ENCODE measurements around the gene POLR2A. TPM values are rescaled to one million over a fixed set of nuclear protein-coding genes. Genes with fewer than 3 reads are reported as not detected.
A peak's percentile ranks its signal among the peaks of the same experiment; 100 is the strongest.

Gene POLR2A
- total RNA-seq, 1 experiment from 2014 or later: 47.1 TPM

DNA sequence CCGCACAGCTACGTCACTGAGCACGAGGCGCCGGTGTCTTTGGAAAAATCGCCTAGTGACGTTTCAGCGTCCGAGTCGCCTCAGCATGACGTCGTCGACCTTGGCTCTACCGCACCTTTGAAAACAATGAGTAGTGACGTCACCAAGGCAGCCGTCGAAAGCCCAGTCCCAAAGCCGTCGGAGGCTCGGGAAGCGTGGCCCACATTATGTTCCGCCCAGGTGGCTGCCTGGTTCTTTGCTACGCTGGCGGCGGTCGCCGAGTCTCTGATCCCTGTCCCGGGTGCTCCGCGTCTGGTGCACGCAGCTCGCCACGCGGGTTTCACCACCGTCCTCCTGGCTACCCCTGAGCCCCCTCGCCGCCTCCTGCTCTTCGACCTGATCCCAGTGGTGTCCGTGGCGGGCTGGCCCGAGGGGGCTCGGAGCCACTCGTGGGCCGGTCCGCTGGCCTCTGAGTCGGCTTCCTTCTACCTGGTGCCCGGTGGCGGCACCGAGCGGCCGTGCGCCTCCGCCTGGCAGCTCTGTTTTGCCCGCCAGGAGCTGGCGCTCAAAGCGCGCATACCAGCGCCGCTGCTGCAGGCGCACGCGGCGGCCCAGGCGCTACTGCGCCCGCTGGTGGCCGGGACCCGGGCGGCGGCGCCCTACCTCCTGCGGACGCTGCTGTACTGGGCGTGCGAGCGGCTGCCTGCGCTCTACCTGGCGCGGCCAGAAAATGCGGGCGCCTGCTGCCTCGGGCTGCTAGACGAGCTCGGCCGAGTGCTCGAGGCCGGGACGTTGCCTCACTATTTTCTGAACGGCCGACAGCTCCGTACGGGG is 47.4 kb upstream of the POLR2A start:
- Histone ChIP-seq H3K4me1 (ENCODE audit: insufficient read depth, low read length) (peaks cover 4% of the 10 kb centered on the region; the same call in 1 of the 2 replicates), H3K36me3 (ENCODE audit: low read depth, low read length) (no peaks in the 10 kb centered on the region), H3K9me3 (ENCODE audit: low read length) (no peaks in the 10 kb centered on the region), H4K20me1 (ENCODE audit: low read length) (no peaks in the 10 kb centered on the region), H2AFZ (ENCODE audit: low read length) (peak overlapping the region; percentile 57), H3F3A (ENCODE audit: low read length, unreplicated experiment) (no peaks in the 10 kb centered on the region), H3K79me2 (ENCODE audit: low read length) (0 out of 2 replicates have a peak, but pooled peaks cover 5% of the 10 kb centered on the region), H3K4me2 (ENCODE audit: low read length) (peak overlapping the region; percentile 85), H3K9ac (ENCODE audit: low read length) (peak overlapping the region; percentile 70), H3K9me2 (replicated peaks; ENCODE audit: low read length) (no peaks in the 10 kb centered on the region), H3K27me3 (ENCODE audit: low read length) (no peaks in the 10 kb centered on the region), H3K27ac (ENCODE audit: low read length) (peak overlapping the region; percentile 40), H3K4me3 (ENCODE audit: low read length) (peak overlapping the region; percentile 71)
- ChIA-PET CTCF (interaction anchor here (0.6 to 1.7 kb wide), 6 partner anchors 33 to 178 kb away, joined by 3 to 9 read pairs (median 4); partner anchors contain the start of gene TMEM256), POLR2A (ENCODE audit: unreplicated experiment) (no interaction called here)
- intact Hi-C loops (cut with micrococcal nuclease): loop anchor here (5.0 kb wide), 2 partner anchors 84 to 251 kb away; partner anchors contain the start of genes KCTD11, TP53 and WRAP53
- DNase-seq (peak; percentile 89), ATAC-seq (peak; percentile 72)
- BruUV-seq (replicated peaks): no TSS peak
- TF ChIP-seq EZH2 (IDR thresholded peaks at IDR 0.05; ENCODE audit: low read length, unreplicated experiment): no peak
- TF ChIP-seq, protein P1, sequence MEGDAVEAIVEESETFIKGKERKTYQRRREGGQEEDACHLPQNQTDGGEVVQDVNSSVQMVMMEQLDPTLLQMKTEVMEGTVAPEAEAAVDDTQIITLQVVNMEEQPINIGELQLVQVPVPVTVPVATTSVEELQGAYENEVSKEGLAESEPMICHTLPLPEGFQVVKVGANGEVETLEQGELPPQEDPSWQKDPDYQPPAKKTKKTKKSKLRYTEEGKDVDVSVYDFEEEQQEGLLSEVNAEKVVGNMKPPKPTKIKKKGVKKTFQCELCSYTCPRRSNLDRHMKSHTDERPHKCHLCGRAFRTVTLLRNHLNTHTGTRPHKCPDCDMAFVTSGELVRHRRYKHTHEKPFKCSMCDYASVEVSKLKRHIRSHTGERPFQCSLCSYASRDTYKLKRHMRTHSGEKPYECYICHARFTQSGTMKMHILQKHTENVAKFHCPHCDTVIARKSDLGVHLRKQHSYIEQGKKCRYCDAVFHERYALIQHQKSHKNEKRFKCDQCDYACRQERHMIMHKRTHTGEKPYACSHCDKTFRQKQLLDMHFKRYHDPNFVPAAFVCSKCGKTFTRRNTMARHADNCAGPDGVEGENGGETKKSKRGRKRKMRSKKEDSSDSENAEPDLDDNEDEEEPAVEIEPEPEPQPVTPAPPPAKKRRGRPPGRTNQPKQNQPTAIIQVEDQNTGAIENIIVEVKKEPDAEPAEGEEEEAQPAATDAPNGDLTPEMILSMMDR (conservative IDR thresholded peaks at IDR 0.05; ENCODE audit: low read depth, low read length): peak; percentile 70

DNA sequence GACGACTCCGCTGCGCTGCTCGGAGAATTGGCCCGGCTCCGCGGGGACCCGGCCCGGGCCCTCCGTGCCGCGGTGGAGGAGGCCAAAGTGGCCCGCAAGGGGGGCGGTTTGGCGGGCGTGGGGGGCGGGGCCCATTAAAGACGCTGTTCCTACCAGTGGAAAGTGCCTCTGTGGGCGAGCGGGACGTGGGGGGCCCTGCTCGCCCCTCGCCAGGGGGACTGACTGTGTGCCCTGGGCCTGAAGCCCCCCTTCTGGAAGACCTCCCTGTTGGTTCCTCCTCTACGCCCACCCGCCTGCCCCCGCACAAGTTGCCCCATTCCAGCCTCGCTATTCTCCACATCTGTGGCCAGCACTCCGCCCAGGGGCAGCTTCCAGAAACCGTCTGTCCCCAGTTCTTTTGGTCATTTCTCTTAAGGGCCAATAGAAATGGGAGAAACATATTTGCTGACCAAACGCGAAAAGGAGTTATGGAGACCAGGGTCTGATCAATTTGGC is 46.8 kb upstream of the POLR2A start:
- TF ChIP-seq, protein P1 (conservative IDR thresholded peaks at IDR 0.05; ENCODE audit: low read depth, low read length): no peak
- TF ChIP-seq EZH2 (IDR thresholded peaks at IDR 0.05; ENCODE audit: low read length, unreplicated experiment) (no peak), EZH2phosphoT487 (IDR thresholded peaks at IDR 0.05; ENCODE audit: borderline replicate concordance, low read length) (no peak)
- H3K9me2 ChIP-seq (replicated peaks; ENCODE audit: low read length): no peaks in the 10 kb centered on the region
- no peak overlapping the region for H3K27ac ChIP-seq (ENCODE audit: low read length)
- intact Hi-C loops (cut with micrococcal nuclease): loop anchor here (5.0 kb wide), 2 partner anchors 85 to 250 kb away; partner anchors contain the start of genes KCTD11, TP53 and WRAP53
- H3K9ac ChIP-seq (ENCODE audit: low read length): peak overlapping the region; percentile 70; the same call in 1 of the 2 replicates
- peak overlapping the region; percentile 57; the same call in 1 of the 2 replicates for H2AFZ ChIP-seq (ENCODE audit: low read length)
- ChIA-PET CTCF (interaction anchor here (0.6 to 1.7 kb wide), 5 partner anchors 34 to 179 kb away, joined by 3 to 9 read pairs (median 6); partner anchors contain the start of gene TMEM256), POLR2A (ENCODE audit: unreplicated experiment) (no interaction called here)
- peaks cover 4% of the 10 kb centered on the region; the same call in 1 of the 2 replicates for H3K4me1 ChIP-seq (ENCODE audit: insufficient read depth, low read length)
- no peaks in the 10 kb centered on the region for H3K27me3 ChIP-seq (ENCODE audit: low read length)
- ATAC-seq (no peak), DNase-seq (no peak)
- H3F3A ChIP-seq (ENCODE audit: low read length, unreplicated experiment): no peaks in the 10 kb centered on the region
- no peaks in the 10 kb centered on the region for H4K20me1 ChIP-seq (ENCODE audit: low read length)
- 0 out of 2 replicates have a peak, but pooled peaks cover 5% of the 10 kb centered on the region for H3K79me2 ChIP-seq (ENCODE audit: low read length)
- peak overlapping the region; percentile 71 for H3K4me3 ChIP-seq (ENCODE audit: low read length)
- H3K36me3 ChIP-seq (ENCODE audit: low read depth, low read length): no peaks in the 10 kb centered on the region
- BruUV-seq (replicated peaks): no TSS peak
- no peaks in the 10 kb centered on the region for H3K9me3 ChIP-seq (ENCODE audit: low read length)
- peak overlapping the region; percentile 85 for H3K4me2 ChIP-seq (ENCODE audit: low read length)
